ENCODE measurements around the gene CHCHD3. TPM values are rescaled to one million over a fixed set of nuclear protein-coding genes. Genes with fewer than 3 reads are reported as not detected.
"Not testable (repeated sequence)": the region's sequence is repeated elsewhere in the genome, so short reads cannot be mapped to it uniquely, and the experiment has no call there.

The CHCHD3 gene
- polyA plus RNA-seq, 3 donors, result 30.5 to 56.7 (median 48.8) TPM

GRCh38 chr7:132904209-132904608 lies 177.7 kb downstream of the CHCHD3 start:
- Histone ChIP-seq H3K36me3 (replicated peaks in 1 of 2; ENCODE audit: control insufficient read depth in 1 of 2, insufficient read depth in 2 of 2, low read length in 2 of 2) (peaks cover 0 to 4% of the 10 kb centered on the region in 2 donors), H3K27me3 (ENCODE audit: control insufficient read depth in 2 of 2, insufficient read depth in 2 of 2, low read length in 2 of 2) (no peaks in the 10 kb centered on the region), H2AFZ (ENCODE audit: insufficient read depth, low read depth, low read length, poor library complexity, severe bottlenecking) (no peak overlapping the region), H3K4me1 (ENCODE audit: control insufficient read depth in 1 of 2, insufficient read depth in 2 of 2, low read length in 2 of 2) (no peaks in the 10 kb centered on the region), H3K9me3 (replicated peaks in 1 of 2; ENCODE audit: control insufficient read depth in 1 of 2, insufficient read depth in 1 of 2, low read length in 2 of 2) (peaks cover 0 to under 1% of the 10 kb centered on the region in 2 donors), H3K79me2 (ENCODE audit: insufficient read depth, low read length) (no peaks in the 10 kb centered on the region), H3K4me2 (replicated peaks; ENCODE audit: extremely low read depth, low read length, poor library complexity, severe bottlenecking) (no peak overlapping the region), H3K9ac (ENCODE audit: insufficient read depth, low read length, poor library complexity, severe bottlenecking) (no peak overlapping the region), H4K20me1 (ENCODE audit: insufficient read depth, low read length) (no peaks in the 10 kb centered on the region), H3K27ac (ENCODE audit: low read depth in 1 of 2, low read length in 2 of 2) (no peak overlapping the region), H3K4me3 (replicated peaks in 1 of 3; ENCODE audit: low read depth in 2 of 3, low read length in 3 of 3) (no peak overlapping the region)
- no peak for DNase-seq
- peaks cover 25 to 26% of the 10 kb centered on the region in 2 donors for H3K36me3 Mint-ChIP-seq
- peaks cover under 1 to 7% (median 4%) of the 10 kb centered on the region in 7 donors for H3K9me3 Mint-ChIP-seq
- no peaks in the 10 kb centered on the region for H3K4me1 Mint-ChIP-seq
- intact Hi-C loops (cut with micrococcal nuclease), result no loop called here
- no peak overlapping the region for H3K27ac Mint-ChIP-seq
- no peaks in the 10 kb centered on the region for H3K27me3 Mint-ChIP-seq (ENCODE audit: low read depth in 3 of 3)
- no peak overlapping the region for H3K4me3 Mint-ChIP-seq
- TF ChIP-seq, protein P1, sequence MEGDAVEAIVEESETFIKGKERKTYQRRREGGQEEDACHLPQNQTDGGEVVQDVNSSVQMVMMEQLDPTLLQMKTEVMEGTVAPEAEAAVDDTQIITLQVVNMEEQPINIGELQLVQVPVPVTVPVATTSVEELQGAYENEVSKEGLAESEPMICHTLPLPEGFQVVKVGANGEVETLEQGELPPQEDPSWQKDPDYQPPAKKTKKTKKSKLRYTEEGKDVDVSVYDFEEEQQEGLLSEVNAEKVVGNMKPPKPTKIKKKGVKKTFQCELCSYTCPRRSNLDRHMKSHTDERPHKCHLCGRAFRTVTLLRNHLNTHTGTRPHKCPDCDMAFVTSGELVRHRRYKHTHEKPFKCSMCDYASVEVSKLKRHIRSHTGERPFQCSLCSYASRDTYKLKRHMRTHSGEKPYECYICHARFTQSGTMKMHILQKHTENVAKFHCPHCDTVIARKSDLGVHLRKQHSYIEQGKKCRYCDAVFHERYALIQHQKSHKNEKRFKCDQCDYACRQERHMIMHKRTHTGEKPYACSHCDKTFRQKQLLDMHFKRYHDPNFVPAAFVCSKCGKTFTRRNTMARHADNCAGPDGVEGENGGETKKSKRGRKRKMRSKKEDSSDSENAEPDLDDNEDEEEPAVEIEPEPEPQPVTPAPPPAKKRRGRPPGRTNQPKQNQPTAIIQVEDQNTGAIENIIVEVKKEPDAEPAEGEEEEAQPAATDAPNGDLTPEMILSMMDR (IDR thresholded peaks at IDR 0.05), result no peak

GRCh38 chr7:132902294-132902693 lies 179.6 kb downstream of the CHCHD3 start:
- H2AFZ ChIP-seq (ENCODE audit: insufficient read depth, low read depth, low read length, poor library complexity, severe bottlenecking); H3K27me3 Mint-ChIP-seq (ENCODE audit: low read depth in 3 of 3); intact Hi-C loops (cut with micrococcal nuclease); DNase-seq; H3K79me2 ChIP-seq (ENCODE audit: insufficient read depth, low read length); H4K20me1 ChIP-seq (ENCODE audit: insufficient read depth, low read length); H3K9ac ChIP-seq (ENCODE audit: insufficient read depth, low read length, poor library complexity, severe bottlenecking); H3K9me3 ChIP-seq (replicated peaks in 1 of 2; ENCODE audit: control insufficient read depth in 1 of 2, insufficient read depth in 1 of 2, low read length in 2 of 2); H3K36me3 ChIP-seq (replicated peaks in 1 of 2; ENCODE audit: control insufficient read depth in 1 of 2, insufficient read depth in 2 of 2, low read length in 2 of 2); H3K4me1 Mint-ChIP-seq; H3K27ac Mint-ChIP-seq; H3K27me3 ChIP-seq (ENCODE audit: control insufficient read depth in 2 of 2, insufficient read depth in 2 of 2, low read length in 2 of 2); H3K4me1 ChIP-seq (ENCODE audit: control insufficient read depth in 1 of 2, insufficient read depth in 2 of 2, low read length in 2 of 2); H3K4me3 ChIP-seq (replicated peaks in 1 of 3; ENCODE audit: low read depth in 2 of 3, low read length in 3 of 3); H3K4me3 Mint-ChIP-seq; H3K4me2 ChIP-seq (replicated peaks; ENCODE audit: extremely low read depth, low read length, poor library complexity, severe bottlenecking); H3K27ac ChIP-seq (ENCODE audit: low read depth in 1 of 2, low read length in 2 of 2): not testable (repeated sequence)
- WGBS (ENCODE audit: insufficient coverage), result no CpG with 5 or more reads among the region's 3 CpGs
- peaks cover 24 to 29% of the 10 kb centered on the region in 2 donors for H3K36me3 Mint-ChIP-seq
- H3K9me3 Mint-ChIP-seq, result peaks cover 4 to 13% (median 6%) of the 10 kb centered on the region in 7 donors
